K562 (cell line): ENCODE measurements around the gene H2AZ2. TPM values are rescaled to one million over a fixed set of nuclear protein-coding genes. Genes with fewer than 3 reads are reported as not detected.

Experiments used
- BDP1 ChIP-seq: IDR thresholded peaks from 3 replicates; pipeline ENCODE4 v1.6.1; 2011; ENCODE audit not compliant: insufficient read length, insufficient read depth
- CTCFL ChIP-seq: IDR thresholded peaks from 2 replicates; pipeline ENCODE4 v1.6.1; 2011; ENCODE audit warnings: borderline replicate concordance, low read depth, mild to moderate bottlenecking, moderate library complexity, low read length; ENCODE audit not compliant: insufficient read depth, poor library complexity, severe bottlenecking
- CUX1 ChIP-seq: fragments of 200-800 bp; sonication (Bioruptor generic); IDR thresholded peaks from 2 replicates; pipeline ENCODE4 v1.6.1; 2016; ENCODE audit warnings: missing genetic modification characterization, missing compliant biosample characterization
- DEAF1 ChIP-seq: fragments of 450-650 bp; formaldehyde crosslinking; IDR thresholded peaks from 2 replicates; pipeline ENCODE4 v1.4.0; 2020; ENCODE audit warnings: mild to moderate bottlenecking, moderate library complexity
- HMGXB4 ChIP-seq: sonication (generic); formaldehyde crosslinking; IDR thresholded peaks from 2 replicates; pipeline ENCODE4 v1.8.1; 2023; ENCODE audit warnings: mild to moderate bottlenecking, missing genetic modification reagents
- NFE2 ChIP-seq: IDR thresholded peaks from 2 replicates; pipeline ENCODE4 v1.6.1; 2014; ENCODE audit warnings: antibody characterized with exemption, low read depth
- POLR3A ChIP-seq: IDR thresholded peaks from 2 replicates; pipeline ENCODE4 v1.6.1; 2011; ENCODE audit warnings: borderline replicate concordance, mild to moderate bottlenecking, moderate library complexity; ENCODE audit not compliant: insufficient read length, insufficient read depth; ENCODE audit errors: extremely low read depth
- TAF9B ChIP-seq: fragments of 450-650 bp; IDR thresholded peaks from 2 replicates; pipeline ENCODE4 v1.6.1; 2018; ENCODE audit warnings: mild to moderate bottlenecking; ENCODE audit not compliant: partially characterized antibody
- THAP7 ChIP-seq: fragments of 250-450 bp; sonication (Bioruptor Pico); IDR thresholded peaks from 2 replicates; pipeline ENCODE4 v1.5.0; 2021
- TSHZ1 ChIP-seq: fragments of 250-450 bp; sonication (Bioruptor Pico); IDR thresholded peaks from 2 replicates; pipeline ENCODE4 v1.4.0; 2020; ENCODE audit warnings: mild to moderate bottlenecking, moderate library complexity
- polyA plus RNA-seq, 8 experiments: library from polyadenylated mRNA; depleted of rRNA in 4 of 8; stranded (reverse) in 5 of 8; unstranded in 3 of 8; fragments of >200 nt; fragmentation: Nextera tagmentation in 2 of 8; fragmentation: Illumina TruSeq in 1 of 8; extraction: Ambion mirVana in 2 of 8; extraction: Trizol in 1 of 8; gene quantifications; 2 replicates each; pipeline versions ENCODE4 v1.2.1 to v1.2.3, GENCODE V29; 2011 to 2014; ENCODE audit warnings: inconsistent platforms in 1 of 8, missing spikeins in 1 of 8
- total RNA-seq, 7 experiments: library from RNA; depleted of rRNA in 6 of 7; stranded (reverse); fragments of >200 nt in 6 of 7; fragmentation: Illumina TruSeq in 2 of 7; extraction: Trizol in 2 of 7; gene quantifications; 2 replicates each; pipeline versions ENCODE4 v1.2.1 to v1.2.3, GENCODE V29; 2011 to 2021; ENCODE audit warnings: low replicate concordance in 1 of 7

H2AZ2 gene
- total and polyA plus RNA-seq, 9 of the 15 experiments (the other 6 are each of a cell fraction or from before 2014, with no cell fraction given) = 105 to 382 (median 286) TPM

GRCh38 chr7:44796504-44797328 is 51.2 kb downstream of the H2AZ2 start, which contains the start of gene PPIA (continued):
- TF ChIP-seq CTCFL = no peak
- TF ChIP-seq TAF9B = peak; percentile 90
- TF ChIP-seq TSHZ1 (CRISPR knock-in tag) = no peak
- TF ChIP-seq NFE2 = no peak
- no peak for TF ChIP-seq THAP7 (CRISPR knock-in tag)
- no peak for TF ChIP-seq BDP1
- TF ChIP-seq DEAF1 (CRISPR knock-in tag) = no peak
- peak; percentile 87 for TF ChIP-seq HMGXB4 (CRISPR knock-in tag)
- TF ChIP-seq POLR3A = no peak
- TF ChIP-seq CUX1 (CRISPR knock-in tag) = no peak
